Measurements from ENCODE around the gene NCEH1. TPM values are rescaled to one million over a fixed set of nuclear protein-coding genes. Genes with fewer than 3 reads are reported as not detected.

NCEH1 gene
- total and polyA plus RNA-seq, 2 of the 4 experiments (the other 2 are of a cell fraction): 22.3 to 23.3 TPM

- Histone ChIP-seq H3K27me3 (ENCODE audit: control insufficient read depth, insufficient read depth, low read length) (no peaks in the 10 kb centered on the region), H2AK5ac (ENCODE audit: low read depth, low read length) (no peak overlapping the region; the same call in 1 of the 2 replicates), H3K9me1 (ENCODE audit: insufficient read depth, low read length) (peaks cover 3% of the 10 kb centered on the region), H4K91ac (ENCODE audit: insufficient read depth, low read depth, low read length) (peak overlapping the region; percentile 7; the same call in 1 of the 2 replicates), H3K14ac (replicated peaks; ENCODE audit: low read depth, low read length) (peak overlapping the region; percentile 82), H3K4me2 (ENCODE audit: low read depth, low read length) (no peak overlapping the region), H3K36me3 (ENCODE audit: control insufficient read depth, insufficient read depth, low read length) (no peaks in the 10 kb centered on the region), H3K9me3 (ENCODE audit: control insufficient read depth, insufficient read depth, low read length) (no peaks in the 10 kb centered on the region), H4K8ac (ENCODE audit: low read depth in 2 of 2, low read length in 2 of 2) (peak overlapping the region in 1 of 2 experiments; percentile 35; a peak in 2 of 4 replicates), H3K4ac (ENCODE audit: low read depth, low read length) (peak overlapping the region; percentile 14), H3K56ac (ENCODE audit: extremely low read depth, insufficient read depth, low read length) (no peak overlapping the region), H2BK15ac (ENCODE audit: low read depth, low read length) (no peak overlapping the region), H2BK5ac (ENCODE audit: low read depth, low read length, poor library complexity, severe bottlenecking) (peak overlapping the region; percentile 46), H4K20me1 (ENCODE audit: insufficient read depth, low read length) (no peaks in the 10 kb centered on the region), H3K4me1 (ENCODE audit: control insufficient read depth, insufficient read depth, low read length) (peaks cover 14% of the 10 kb centered on the region), H2AK9ac (replicated peaks; ENCODE audit: low read depth, low read length, poor library complexity) (no peak overlapping the region), H2BK120ac (ENCODE audit: low read depth, low read length) (0 out of 2 replicates have a peak overlapping the region, but pooled peaks have one; percentile 42), H3K79me1 (ENCODE audit: low read depth in 1 of 2, low read length in 2 of 2) (peaks cover 38 to 67% of the 10 kb centered on the region in 2 experiments), H3K27ac (ENCODE audit: insufficient read depth, low read length) (peak overlapping the region; percentile 24; the same call in 1 of the 2 replicates), H4K5ac (ENCODE audit: low read depth, low read length) (0 out of 2 replicates have a peak overlapping the region, but pooled peaks have one; percentile 0), H2AFZ (replicated peaks; ENCODE audit: low read length, poor library complexity) (no peak overlapping the region), H3K18ac (ENCODE audit: low read depth, low read length) (no peak overlapping the region), H3K9ac (ENCODE audit: low read depth, low read length) (no peak overlapping the region), H2BK20ac (ENCODE audit: low read depth, low read length) (no peak overlapping the region), H3K23ac (ENCODE audit: low read depth, low read length) (peak overlapping the region; percentile 76), H3K4me3 (ENCODE audit: insufficient read depth, low read depth, low read length) (no peak overlapping the region)
- ATAC-seq (ENCODE audit: low read depth) (peak; percentile 19), DNase-seq (no peak)
- intact Hi-C loops (cut with micrococcal nuclease) (no loop called here), dilution Hi-C loops (cut with HindIII; ENCODE audit: low sequenced_read_pairs, unreplicated experiment) (no loop called here), in situ Hi-C loops (cut with MboI; ENCODE audit: low sequenced_read_pairs) (no loop called here)
- POLR2A ChIA-PET (ENCODE audit: unreplicated experiment): no interaction called here
- CTCF ChIA-PET: no interaction called here
- WGBS, 2 experiments (ENCODE audit: extremely low coverage in 2 of 2, insufficient read length in 1 of 2): no CpG with 5 or more reads among the region's 1 CpG
- TF ChIP-seq FOS (IDR thresholded peaks at IDR 0.05; ENCODE audit: low read depth, low read length) (no peak), CEBPB (IDR thresholded peaks at IDR 0.05; ENCODE audit: low read depth, low read length) (no peak), MAFK (IDR thresholded peaks at IDR 0.05; ENCODE audit: low read depth, low read length) (no peak), ELK1 (IDR thresholded peaks at IDR 0.05; ENCODE audit: borderline replicate concordance, low read depth, low read length) (no peak), BHLHE40 (IDR thresholded peaks at IDR 0.05; ENCODE audit: low read depth, low read length) (no peak), USF2 (IDR thresholded peaks at IDR 0.05; ENCODE audit: low read depth, low read length) (no peak), RAD21 (IDR thresholded peaks at IDR 0.05; ENCODE audit: low read length) (no peak), POLR2A (IDR thresholded peaks at IDR 0.05; ENCODE audit: low read depth, low read length) (no peak), CTCF (conservative IDR thresholded peaks at IDR 0.05; ENCODE audit: low read depth, low read length) (no peak), RFX5 (IDR thresholded peaks at IDR 0.05; ENCODE audit: low read depth, low read length) (no peak), CHD1 (IDR thresholded peaks at IDR 0.05; ENCODE audit: low read depth, low read length) (no peak), SMC3 (IDR thresholded peaks at IDR 0.05; ENCODE audit: low read depth, low read length) (no peak), RCOR1 (IDR thresholded peaks at IDR 0.05; ENCODE audit: insufficient replicate concordance, low read length) (no peak), MAZ (IDR thresholded peaks at IDR 0.05; ENCODE audit: borderline replicate concordance, low read depth, low read length) (no peak), NFE2L2 (IDR thresholded peaks at IDR 0.05; ENCODE audit: low read depth, low read length) (no peak)
- no TSS peak for BruUV-seq (replicated peaks)
These were observed 32.8 kb downstream of the NCEH1 start for GRCh38 chr3:172678068-172678467.

Measured in IMR-90 (cell line).